CD4-positive, alpha-beta T cell treated with Interleukin-2 at 100 ng/mL for 4 hours (primary cell): ENCODE results near the gene TMEM135.
"Not testable (repeated sequence)": the region's sequence is repeated elsewhere in the genome, so short reads cannot be mapped to it uniquely, and the experiment has no call there.

Experiments
- DNase-seq: peaks from one replicate; pipeline ENCODE4 v3.0.0-alpha.2; 2020; ENCODE audit warnings: low spot score

The TMEM135 gene

DNA sequence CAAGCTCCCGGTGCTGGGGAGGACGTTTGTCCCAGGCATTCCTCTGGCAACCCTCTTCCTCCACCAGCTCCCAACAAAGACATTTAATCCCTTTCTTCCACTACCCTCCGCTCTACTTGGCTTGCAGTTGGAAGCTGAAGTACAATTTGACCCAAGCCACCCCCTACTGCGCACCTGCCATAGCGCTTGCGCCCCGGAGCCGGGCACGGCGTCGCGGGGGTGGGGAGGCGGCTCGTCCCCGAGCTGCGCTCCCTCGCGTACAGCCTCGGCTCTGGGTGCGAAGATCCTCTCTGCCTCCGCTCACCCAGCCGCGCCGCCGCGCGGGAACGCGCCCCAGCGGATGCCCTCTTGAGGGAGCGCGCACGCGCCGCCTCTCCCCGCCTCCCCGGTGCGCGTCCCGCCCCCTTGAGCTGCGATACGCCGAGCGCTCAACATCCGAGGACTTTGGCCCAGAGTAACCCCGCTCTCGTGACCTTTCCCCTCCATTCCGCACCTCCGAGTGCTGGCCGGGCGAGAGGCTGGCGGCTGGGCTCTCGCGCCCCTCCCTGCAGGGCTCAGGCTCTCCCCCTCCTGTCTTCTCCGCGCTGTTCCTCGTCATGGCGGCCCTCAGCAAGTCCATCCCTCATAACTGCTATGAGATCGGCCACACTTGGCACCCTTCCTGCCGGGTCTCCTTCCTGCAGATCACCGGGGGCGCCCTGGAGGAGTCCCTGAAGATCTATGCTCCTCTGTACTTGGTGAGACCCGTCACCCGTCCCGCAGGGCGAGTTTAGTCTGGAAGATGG is at the start of gene TMEM135:
TMEM135 (plus strand) TSS at position 485 of the 785 bp plus-strand sequence; CDS start at position 597, 112 bp downstream.
- peak; percentile 92 for DNase-seq

DNA sequence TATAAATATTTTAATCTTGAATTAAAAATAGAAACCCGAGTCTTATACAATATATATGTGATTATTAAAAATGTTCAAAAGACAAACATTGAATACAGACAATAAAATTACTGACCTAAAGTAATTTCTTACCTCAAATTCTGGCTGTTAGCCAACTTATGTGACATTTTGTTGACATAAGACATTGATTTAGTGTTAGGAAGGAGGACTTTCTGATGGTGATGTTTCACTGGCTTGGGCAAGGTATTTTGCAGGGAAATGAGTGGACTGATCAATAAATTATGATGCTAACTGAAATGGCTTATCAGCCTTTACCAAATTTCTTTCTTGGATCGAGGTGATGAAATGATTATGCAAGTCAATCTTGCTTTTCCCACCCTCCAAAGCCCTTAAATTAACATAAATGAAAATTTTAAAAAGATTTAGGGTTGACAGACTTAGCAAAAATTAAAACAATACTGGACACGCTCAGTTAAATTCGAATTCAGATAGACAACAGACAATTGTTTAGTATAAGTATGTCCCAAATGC is 49.3 kb upstream of the TMEM135 start:
- no peak for DNase-seq

DNA sequence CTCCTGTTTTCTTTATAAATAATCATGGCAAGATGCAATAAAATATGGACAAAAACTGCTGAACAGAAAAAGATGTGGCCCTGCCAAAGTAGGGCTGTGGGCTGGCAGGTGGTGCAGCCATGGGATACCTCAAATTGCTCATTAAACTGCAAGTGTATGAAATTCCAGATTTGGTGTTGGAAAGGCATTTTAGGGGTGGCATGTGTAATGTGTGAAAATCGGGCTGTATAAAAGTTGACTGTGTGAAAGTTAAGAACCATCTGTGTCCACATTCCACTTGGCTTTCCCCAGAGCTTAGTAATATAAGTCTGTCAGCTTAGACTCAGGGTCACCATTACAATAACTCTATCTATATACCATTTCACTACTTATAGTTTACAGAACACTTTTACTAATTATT is 47.7 kb upstream of the TMEM135 start:
- DNase-seq, result no peak

DNA sequence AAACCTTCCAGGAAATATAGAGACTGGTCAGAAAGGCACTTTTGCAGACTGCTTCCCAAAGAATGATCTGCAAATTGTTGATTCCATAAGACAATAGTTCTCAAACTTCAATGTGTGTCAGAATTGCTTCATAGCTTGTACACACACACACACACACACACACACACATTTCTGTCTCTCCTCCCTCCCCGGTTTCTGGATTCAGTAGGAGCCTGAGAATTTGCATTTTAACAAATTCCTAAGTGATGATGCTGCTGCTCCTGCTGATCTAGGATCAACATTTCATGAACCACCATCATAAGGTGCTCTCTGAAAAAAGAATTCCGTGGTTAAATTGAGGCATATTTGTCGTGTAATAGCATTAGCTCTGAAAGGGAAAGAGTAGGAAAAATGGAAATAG is 47.2 kb upstream of the TMEM135 start:
- no peak for DNase-seq

DNA sequence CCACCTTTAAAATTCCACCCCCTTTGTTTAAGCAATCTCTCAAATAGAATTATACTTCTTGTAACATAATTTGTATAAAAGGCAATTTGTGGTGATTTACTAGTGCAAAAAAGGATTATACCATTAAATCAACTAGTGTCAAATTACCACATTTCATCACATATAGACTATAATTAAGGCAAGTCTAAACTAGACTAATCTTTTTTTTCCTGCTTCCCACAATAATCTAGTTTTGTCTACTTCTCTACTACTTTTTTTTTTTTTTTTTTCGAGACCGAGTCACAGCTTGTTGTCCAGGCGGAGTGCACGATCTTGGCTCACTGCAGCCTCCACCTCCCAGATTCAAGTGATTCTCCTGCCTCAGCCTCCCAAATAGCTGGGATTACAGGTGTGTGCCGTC is 46.4 kb upstream of the TMEM135 start:
- DNase-seq, result no peak

DNA sequence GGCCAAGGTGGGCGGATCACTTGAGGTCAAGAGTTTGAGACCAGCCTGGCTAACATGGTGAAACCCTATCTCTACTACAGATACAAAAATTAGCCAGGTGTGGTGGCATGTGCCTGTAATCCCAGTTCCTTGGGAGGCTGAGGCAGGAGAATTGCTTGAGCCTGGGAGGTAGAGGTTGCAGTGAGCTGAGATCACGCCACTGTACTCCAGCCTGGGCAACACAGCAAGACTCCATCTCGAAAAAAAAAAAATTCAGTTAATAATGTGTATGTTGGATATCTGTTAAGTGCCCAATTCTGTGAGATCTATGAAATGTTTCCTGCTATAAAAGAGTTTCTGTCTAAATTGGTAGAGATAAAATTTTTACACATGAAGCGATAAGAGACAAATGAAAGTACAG is 45.4 kb upstream of the TMEM135 start:
- DNase-seq, result not testable (repeated sequence)

DNA sequence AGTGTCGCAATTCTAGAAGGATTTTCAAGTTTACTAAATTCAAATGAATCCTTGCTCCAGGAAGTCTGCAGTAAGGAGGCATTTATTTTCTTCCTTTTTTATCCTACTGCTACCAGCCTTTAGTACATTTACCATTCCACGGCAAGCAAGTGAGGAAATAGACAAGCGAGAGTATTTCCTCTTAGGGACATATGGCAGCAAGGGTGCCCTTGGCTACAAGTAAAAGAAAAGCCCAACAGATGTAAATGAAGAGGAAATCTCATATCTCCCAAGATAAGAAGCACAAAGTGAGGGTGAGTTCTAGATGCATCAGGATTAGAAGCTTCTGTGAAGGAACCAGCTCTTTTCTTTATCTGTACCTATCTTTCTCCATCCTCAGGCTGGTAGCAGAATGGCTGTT is 44.7 kb upstream of the TMEM135 start:
- DNase-seq, result no peak

DNA sequence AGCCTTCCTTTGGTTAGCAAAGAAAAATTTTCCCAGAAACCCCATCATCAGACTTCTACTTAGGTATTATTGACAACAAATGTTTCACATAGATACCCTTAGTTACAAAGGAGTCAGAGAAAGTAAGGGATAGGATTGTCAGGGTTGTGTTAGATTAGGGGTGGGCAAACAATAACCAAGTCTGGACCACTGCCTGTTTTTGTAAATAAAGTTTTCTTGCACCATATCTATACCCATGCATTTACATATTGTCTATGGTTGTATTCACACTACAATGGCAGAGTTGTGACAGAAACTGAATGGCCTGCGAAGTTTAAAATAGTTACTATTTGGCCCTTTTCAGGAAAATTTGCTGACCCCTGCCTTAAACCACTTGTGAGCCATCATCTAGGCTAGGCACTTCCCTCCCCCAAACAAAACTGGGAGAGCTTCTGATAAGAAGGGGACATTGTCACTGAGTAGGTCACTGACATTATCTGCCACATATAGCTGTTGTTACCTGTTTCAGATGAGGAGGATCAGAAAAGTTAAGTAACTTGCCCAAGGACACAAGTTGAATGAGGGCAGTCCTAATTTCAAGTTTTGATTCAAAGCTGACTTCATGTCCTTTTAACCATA is 40.7 kb upstream of the TMEM135 start:
- no peak for DNase-seq

DNA sequence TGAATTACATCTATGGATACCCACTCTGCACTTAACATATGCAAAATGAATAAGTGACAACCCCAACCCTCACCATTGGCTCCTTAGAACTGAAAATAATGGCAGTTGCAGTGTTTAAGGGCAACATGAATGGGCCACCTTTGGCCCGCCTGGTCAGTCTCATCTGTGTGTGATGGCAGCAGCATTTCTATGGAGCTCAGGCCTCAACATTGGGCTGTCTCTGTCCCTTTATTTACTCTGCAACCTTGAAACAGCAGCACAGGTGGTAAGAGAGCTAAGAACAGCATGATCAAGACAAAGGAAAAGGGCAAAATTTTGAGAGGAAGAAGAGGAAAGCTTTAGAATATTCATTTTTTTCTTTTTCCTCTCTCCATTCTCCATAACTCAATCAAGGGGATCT is 38.3 kb upstream of the TMEM135 start:
- DNase-seq, result no peak

DNA sequence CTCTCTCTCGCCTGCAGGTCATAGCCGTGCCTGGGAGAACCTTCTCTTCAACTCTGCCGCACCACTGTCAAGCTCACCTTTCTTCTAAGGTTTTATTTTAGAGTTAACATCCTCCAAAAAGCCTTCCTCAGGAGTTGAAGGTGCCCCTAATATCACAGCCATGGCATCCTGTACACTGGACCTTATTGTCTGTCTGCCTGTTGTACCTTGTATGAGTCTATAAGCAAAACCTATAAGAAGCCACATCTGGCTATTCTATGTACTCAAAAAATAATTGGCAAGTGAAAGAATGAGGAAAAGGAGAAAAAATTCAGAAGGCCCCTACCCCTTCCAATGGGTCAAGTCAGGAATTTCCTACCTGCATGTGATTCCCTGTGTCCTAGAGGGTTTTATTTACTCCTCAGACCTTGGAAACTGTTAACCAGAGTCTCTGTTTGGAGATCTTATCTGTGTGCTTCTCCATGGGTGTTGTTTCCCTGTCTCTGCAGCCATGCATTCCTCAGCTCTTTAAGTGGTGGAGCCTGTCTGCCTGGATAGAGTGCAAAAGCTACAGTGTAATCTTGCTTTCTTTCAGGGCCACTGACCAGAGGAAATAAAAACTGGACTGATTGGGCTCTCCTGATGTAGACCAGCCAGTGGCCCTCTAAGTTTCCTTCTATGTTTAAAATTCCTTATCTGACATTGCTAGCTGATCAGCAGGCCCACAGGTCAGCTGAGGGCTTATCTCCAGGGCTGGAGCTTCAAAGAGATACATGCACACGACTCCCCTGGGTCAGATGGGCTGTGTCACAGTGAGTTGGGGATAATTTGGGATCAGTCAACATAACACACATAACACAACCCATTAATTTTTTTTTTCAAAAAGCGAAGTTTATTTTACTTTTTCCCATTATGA is 37.6 kb upstream of the TMEM135 start:
- no peak for DNase-seq

DNA sequence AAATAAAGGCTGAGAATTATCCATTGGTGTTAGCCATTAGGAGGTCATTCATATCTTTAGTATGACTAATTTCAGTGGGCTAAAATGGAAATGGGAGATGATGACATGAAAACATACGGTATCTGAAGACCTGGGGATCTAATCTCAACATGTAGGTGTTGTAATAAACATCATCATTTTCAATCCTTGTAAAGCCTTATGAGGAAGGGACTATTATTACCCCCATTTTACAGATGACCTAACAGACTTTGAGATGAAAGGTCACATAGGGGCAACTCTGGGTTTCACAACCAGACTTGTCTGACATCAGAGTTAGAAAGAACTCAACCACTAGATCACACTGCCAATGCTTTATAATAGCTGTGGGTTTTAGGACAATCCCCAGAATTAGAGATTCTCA is 34.8 kb upstream of the TMEM135 start:
- no peak for DNase-seq

DNA sequence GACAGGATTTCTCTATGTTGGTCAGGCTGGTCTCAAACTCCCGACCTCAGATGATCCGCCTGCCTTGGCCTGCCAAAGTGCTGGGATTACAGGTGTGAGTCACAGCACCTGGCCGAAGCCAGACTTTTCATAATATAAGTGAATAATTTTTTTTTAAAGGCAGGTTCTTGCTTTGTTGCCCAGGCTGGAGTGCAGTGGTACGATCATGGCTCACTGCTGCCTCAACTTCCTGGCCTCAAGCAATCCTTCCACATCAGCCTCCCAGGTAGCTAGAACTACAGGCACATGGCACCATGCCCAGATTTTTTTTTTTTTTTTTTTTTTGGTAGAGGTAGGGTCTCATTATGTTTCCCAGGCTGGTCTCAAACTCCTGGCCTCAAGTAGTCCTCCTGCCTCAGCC is 33.5 kb upstream of the TMEM135 start:
- DNase-seq, result not testable (repeated sequence)

DNA sequence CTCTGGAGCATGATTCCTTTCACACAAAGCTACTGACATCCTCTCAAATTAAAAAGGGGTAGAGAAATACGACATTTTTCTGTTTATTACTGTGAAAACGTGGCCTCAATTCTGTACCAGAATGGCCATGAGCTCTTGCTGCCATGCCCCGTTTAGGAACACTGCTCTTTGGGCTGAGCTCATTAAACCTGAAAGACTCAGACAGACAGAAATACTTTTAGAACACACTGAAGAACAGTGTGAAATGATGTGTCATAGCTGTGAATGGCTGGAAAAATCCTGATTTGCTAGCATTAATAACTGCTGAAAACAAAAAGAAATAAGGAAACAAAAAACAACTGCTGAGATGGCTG is 32.2 kb upstream of the TMEM135 start:
- DNase-seq, result no peak

DNA sequence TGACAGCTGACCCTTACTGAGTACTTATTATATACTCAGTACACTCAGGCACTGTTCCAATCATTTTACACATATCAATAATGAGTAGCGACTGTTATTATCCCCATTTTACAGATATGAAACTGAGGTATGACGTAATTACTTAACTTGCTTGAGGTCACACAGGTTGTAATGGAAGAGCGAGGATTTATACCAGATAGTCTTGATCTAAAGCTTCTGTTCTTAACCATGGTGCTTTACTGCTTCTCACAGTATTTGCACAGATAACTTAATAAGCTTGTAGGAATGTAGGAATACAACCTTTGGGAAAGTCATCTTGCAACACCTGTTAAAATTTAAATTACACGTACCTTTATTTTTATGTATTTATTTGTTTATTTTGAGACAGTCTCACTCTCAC is 31.7 kb upstream of the TMEM135 start:
- DNase-seq, result no peak

DNA sequence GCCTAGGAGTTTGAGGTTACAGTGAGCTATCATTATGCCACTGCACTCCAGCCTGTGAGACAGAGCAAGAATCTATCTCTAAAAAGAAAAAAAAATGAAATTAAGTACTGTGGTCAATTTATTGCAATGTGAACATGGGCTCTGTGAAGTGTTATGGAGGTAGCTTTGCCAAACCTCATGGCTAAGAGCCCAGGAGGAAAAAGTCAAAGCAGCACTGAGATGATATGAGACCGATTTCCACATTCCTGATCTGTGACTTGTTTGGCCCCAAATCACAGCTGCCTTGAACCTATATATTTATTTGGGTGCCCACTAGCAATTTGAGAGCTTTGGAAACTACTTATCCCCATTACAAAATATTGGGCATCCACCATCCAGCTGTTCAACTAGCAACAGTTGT is 29.8 kb upstream of the TMEM135 start:
- no peak for DNase-seq

DNA sequence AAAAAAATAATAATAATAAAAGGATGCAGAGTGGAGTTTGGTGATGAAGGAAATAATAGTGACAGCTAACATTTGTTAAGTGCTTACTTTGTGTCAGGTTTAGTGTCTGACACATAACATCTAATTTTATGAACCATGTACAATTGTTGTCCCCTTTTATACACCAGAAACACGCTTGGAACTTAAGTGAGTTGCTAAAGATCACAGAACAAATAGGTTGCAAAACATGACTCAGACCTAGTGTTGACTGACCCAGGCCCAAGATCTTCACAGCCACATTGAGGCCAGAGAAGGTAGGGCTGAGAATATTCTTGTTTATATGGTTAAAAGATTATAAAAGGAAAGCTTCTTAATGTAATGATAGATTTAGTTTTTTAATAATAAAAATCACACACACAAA is 25.6 kb upstream of the TMEM135 start:
- DNase-seq, result no peak

DNA sequence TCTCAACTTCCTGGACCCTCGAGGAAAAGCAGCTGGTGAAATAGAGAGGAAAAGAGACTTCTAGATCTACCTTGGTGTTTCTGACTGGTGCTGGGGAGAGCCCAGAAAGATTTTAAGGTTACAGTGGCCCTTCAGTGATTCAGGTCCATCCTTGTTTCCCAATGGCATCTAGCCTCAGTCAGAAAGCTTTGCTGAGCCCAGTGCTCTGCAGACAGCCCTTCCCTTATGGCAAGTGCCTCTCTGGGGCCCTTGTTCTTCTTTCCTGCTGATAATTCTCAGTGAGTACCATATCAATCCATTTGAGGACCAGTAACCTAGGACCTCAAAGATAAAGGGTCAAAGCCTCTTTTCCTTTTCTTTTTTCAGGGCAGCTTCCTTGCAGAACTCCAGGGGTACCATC is 25.1 kb upstream of the TMEM135 start:
- DNase-seq, result no peak

DNA sequence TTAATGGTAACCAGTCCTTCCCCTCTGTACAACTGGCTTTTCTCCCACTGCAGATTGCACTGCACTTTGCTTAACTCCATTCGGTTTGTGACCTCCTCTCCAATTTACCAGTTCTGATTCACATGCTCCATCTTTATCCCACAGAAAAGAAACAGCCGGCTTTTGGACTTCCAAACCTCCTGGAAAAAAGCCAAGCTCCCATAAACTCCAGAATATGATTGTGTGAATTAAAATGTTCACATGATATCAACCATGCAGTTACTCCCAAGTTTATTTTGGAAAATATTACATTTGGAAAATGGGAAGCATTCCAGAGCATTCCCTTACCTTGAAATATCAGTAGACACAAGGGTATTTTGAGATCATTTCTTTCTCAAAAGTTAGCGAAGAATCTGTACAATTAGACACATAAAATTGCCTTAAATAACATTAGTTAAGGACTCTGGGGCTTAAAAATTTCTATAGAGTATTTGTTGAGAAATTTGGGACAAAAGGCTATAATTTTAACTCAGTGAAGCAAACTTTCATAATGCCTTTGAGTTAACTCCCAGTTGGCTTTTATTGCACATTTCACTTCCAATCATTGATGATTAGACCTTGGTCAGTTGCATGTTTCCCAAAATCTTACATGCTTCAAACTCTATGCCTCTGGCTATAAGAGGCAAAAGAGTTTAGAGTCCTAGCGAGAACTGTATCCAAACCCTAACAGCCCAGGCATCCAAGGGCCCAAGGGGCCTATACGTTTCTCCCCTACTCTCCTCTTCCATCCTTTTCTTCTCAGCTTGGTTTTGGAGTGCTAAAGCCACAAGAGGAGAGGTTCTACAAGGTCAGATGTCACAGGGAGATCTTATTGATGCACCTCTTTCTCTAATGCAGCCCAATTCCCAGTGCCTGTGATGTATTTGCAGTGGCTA is 23.6 kb upstream of the TMEM135 start:
- DNase-seq, result no peak

DNA sequence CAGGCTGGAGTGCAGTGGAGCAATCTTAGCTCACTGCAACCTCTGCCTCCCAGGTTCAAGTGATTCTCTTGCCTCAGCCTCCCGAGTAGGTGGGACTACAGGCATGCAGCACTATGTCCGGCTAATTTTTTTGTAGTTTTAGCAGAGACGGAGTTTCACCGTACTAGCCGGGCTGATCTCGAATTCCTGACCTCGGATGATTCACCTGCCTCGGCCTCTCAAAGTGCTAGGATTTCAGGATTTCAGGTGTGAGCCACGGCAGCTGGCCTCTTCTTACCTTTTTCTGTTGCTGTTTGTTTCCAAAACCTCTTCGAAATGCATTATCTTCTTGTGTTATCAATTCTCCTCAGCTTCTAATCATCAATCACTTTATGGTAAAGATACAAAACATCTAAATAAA is 22.1 kb upstream of the TMEM135 start:
- DNase-seq, result no peak

DNA sequence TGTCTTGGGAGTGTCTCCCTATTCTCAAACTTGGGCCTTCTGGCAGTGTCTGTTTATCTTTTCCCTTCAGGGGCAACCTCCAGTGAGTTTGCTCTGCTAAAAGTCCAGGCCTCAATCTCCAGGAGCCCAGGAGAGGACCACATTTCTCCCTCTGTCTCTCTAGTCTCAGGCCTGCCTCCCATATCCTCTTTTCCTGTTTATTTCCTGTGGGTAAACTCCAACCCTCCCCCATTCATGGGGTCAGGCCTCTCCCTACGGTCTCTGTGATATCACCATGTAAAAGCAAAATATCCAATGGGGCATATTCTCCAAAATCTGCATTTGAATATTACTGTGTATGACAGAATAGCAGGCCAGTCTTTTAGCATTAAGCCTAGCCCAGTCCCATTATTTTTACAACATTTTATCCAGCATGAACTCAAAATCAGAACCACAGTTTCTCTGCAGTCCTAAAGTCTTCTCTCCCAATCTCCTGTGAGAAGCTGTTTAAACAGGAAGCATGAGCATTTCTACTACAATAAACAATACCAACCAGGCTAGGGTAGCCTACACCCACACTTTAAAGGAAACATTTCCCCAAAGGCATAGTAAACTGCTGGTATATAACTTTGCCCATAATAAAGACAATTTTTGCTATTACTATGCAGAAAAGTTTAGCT is 18.0 kb upstream of the TMEM135 start:
- no peak for DNase-seq

DNA sequence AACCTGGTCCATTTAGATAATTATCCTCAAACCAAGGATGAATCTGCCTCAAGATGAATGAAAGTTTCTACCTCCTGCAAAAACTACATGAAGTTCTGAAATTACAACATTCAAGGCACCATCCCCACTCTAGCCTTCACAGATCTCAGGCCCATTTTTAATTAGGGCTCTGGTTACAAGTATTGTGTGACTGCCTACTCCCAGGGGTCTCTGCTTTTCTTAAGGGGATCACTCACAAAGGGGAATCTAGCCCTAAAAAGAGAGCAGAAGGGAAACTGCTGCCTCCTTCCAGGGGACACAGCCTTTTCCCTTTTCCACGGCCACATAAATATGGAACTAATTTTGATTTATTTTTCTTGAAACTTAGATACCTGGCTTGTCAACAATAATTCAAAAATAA is 17.4 kb upstream of the TMEM135 start:
- no peak for DNase-seq
